NCI-H2196 treated with DMSO at 0.1 percent for 48 hours (cell line): ENCODE measurements around the gene ARHGEF4.

ENCODE experiments used
- DNase-seq: peaks from one replicate; lab custom pipeline; 2025; ENCODE audit not compliant: unreplicated experiment; lab: John Stamatoyannopoulos, UW

ARHGEF4 gene

GRCh38 chr2:130819608-130820278 lies 17.0 kb upstream of the ARHGEF4 start:
- DNase-seq: no peak

- no peak for DNase-seq
Observed at GRCh38 chr2:130820279-130820861, 16.3 kb upstream of the ARHGEF4 start.

GRCh38 chr2:130821867-130822266 lies 14.8 kb upstream of the ARHGEF4 start:
- no peak for DNase-seq

GRCh38 chr2:130822766-130823165 lies 13.9 kb upstream of the ARHGEF4 start:
- no peak for DNase-seq

- DNase-seq: no peak
Observed at GRCh38 chr2:130823171-130823885, 13.4 kb upstream of the ARHGEF4 start.

- no peak for DNase-seq
Observed at GRCh38 chr2:130823886-130824491, 12.7 kb upstream of the ARHGEF4 start.

GRCh38 chr2:130824492-130825061 lies 12.1 kb upstream of the ARHGEF4 start:
- peak; percentile 56 for DNase-seq

- no peak for DNase-seq
Observed at GRCh38 chr2:130825231-130825965, 11.3 kb upstream of the ARHGEF4 start.

- no peak for DNase-seq
Observed at GRCh38 chr2:130825966-130826253, 10.8 kb upstream of the ARHGEF4 start.

GRCh38 chr2:130826419-130826818 lies 10.3 kb upstream of the ARHGEF4 start:
- DNase-seq: no peak

- no peak for DNase-seq
Observed at GRCh38 chr2:130826821-130827501, 9.8 kb upstream of the ARHGEF4 start.

GRCh38 chr2:130827502-130828251 lies 9.0 kb upstream of the ARHGEF4 start:
- no peak for DNase-seq

GRCh38 chr2:130828461-130828860 lies 8.3 kb upstream of the ARHGEF4 start:
- DNase-seq: no peak

GRCh38 chr2:130829015-130829414 lies 7.7 kb upstream of the ARHGEF4 start:
- no peak for DNase-seq

GRCh38 chr2:130830538-130830937 lies 6.2 kb upstream of the ARHGEF4 start:
- no peak for DNase-seq

- DNase-seq: no peak
Observed at GRCh38 chr2:130831356-130831755, 5.4 kb upstream of the ARHGEF4 start.

- no peak for DNase-seq
Observed at GRCh38 chr2:130832296-130832940, 4.3 kb upstream of the ARHGEF4 start.

GRCh38 chr2:130834091-130834930 lies 2.4 kb upstream of the ARHGEF4 start:
- DNase-seq: no peak
